Right lobe of liver (tissue), 6 donors: ENCODE data around the gene ELFN1. TPM values are rescaled to one million over a fixed set of nuclear protein-coding genes. Genes with fewer than 3 reads are reported as not detected.

ENCODE experiments used
- ATAC-seq, 4 donors: fragments of 200-7000 bp; cut with Tn5 transposase; one replicate each; pipeline ENCODE4 v1.9.1; 2020; ENCODE audit warnings: mild to moderate bottlenecking in 4 of 4, moderate library complexity in 4 of 4
- DNase-seq, 3 donors: peaks; one replicate each; pipeline ENCODE4 v3.0.0-alpha.2; 2020
- H3K27ac ChIP-seq, 3 donors: fragments of 200-600 bp; one replicate each; pipeline ENCODE4 v1.8.0; 2022
- H3K27me3 ChIP-seq, 2 donors: fragments of 200-600 bp; one replicate each; pipeline ENCODE4 v1.8.0; 2022
- H3K36me3 ChIP-seq, 4 donors: fragments of 200-600 bp; sonication (generic) in 1 of 4; one replicate each; pipeline versions ENCODE4 v1.5.1 to v1.8.0; 2017 to 2022; ENCODE audit warnings: control low read depth in 1 of 4
- H3K4me1 ChIP-seq, 4 donors: fragments of 200-600 bp; sonication (generic) in 1 of 4; one replicate each; pipeline versions ENCODE4 v1.5.1 to v1.8.0; 2017 to 2022; ENCODE audit warnings: control low read depth in 1 of 4
- H3K4me3 ChIP-seq, 3 donors: fragments of 200-600 bp; one replicate each; pipeline ENCODE4 v1.8.0; 2022
- H3K9me3 ChIP-seq, 4 donors: fragments of 200-600 bp; sonication (generic) in 1 of 4; one replicate each; pipeline versions ENCODE4 v1.5.1 to v1.8.0; 2017 to 2022; ENCODE audit warnings: control low read depth in 1 of 4
- CTCF ChIP-seq, 4 donors: fragments of 200-600 bp in 3 of 4; fragments of 450-650 bp in 1 of 4; IDR thresholded peaks; one replicate each; pipeline versions ENCODE4 v1.5.1 to v1.8.0; 2016 to 2022; ENCODE audit warnings: antibody characterized with exemption in 4 of 4, mild to moderate bottlenecking in 2 of 4
- POLR2A ChIP-seq: fragments of 450-650 bp; IDR thresholded peaks from one replicate; pipeline ENCODE4 v1.6.1; 2017; ENCODE audit warnings: antibody characterized with exemption, mild to moderate bottlenecking
- WGBS: methylation state at CpG from one replicate; pipeline ENCODE4 v1.1.6; 2018; ENCODE audit warnings: low coverage, low lambda C conversion rate; ENCODE audit not compliant: insufficient coverage; ENCODE audit errors: missing lambda C conversion rate; 5-methylcytosine and 5-hydroxymethylcytosine counted together
- intact Hi-C, 2 donors: fragments of 100-400 bp; cut with DNase I; formaldehyde crosslinking; loops; one replicate each; pipeline versions ENCODE4 v1.11.2 to v1.14.1; 2022
- total RNA-seq, 6 experiments: library from RNA; depleted of rRNA in 2 of 6; stranded (reverse); fragments of >200 nt in 2 of 6; fragmentation: NEBNext Ultra II Directional in 3 of 6; extraction: Animal tissue kit (Norgen Biotek cat#: 25700) in 3 of 6; gene quantifications; one replicate each; pipeline versions ENCODE4 v1.1.0 to v1.2.4, GENCODE V29; 2016 to 2023
- donor health status: DM: no; HTN: yes; CAD: no.
- donor health status: DM: no; HTN: no; CAD: no.
- donor health status: DM: no; HTN: no; CAD: no.
- donor health status: DM: no; HTN: yes; CAD: no.
- donor health status: DM: no; HTN: yes; CAD: no.

Gene ELFN1
- total RNA-seq, 6 experiments from 2014 or later = 5.4 to 13.0 (median 7.5) TPM

GRCh38 chr7:1770331-1770730, 100.3 kb downstream of the ELFN1 start:
- Histone ChIP-seq H3K27ac (no peak overlapping the region), H3K27me3 (no peaks in the 10 kb centered on the region), H3K4me1 (no peaks in the 10 kb centered on the region), H3K4me3 (no peak overlapping the region), H3K9me3 (no peaks in the 10 kb centered on the region), H3K36me3 (no peaks in the 10 kb centered on the region)
- ATAC-seq (no peak), DNase-seq (no peak)
- 100% methylated on average over 1 of the region's 6 CpGs for WGBS
- TF ChIP-seq POLR2A = no peak
- no peak for TF ChIP-seq CTCF (IDR thresholded peaks at IDR 0.05)
- intact Hi-C loops = no loop called here

DNA sequence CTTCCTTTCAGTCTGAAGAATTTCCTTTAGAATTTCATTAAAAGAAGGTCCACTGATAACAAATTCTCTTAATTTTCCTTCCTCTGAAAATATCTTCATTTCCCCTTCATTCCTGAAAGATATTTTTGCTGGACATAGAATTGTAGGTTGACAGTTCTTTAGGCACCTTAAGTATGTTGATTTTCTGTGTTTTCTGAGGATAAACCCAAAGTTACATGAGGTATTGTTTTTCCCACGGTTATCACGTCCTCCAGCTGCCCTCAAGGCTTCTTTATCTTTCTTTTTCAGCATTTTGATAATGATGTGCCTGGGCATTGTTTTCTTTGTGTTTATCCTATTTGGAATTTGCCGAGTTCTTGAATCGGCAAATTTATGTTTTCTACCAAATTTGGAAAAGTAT, 105.3 kb downstream of the ELFN1 start:
- Histone ChIP-seq H3K27me3 (no peaks in the 10 kb centered on the region), H3K36me3 (no peaks in the 10 kb centered on the region), H3K27ac (no peak overlapping the region), H3K4me3 (no peak overlapping the region), H3K9me3 (no peaks in the 10 kb centered on the region), H3K4me1 (no peaks in the 10 kb centered on the region)
- intact Hi-C loops = no loop called here
- TF ChIP-seq POLR2A = no peak
- no peak for TF ChIP-seq CTCF (IDR thresholded peaks at IDR 0.05)
- DNase-seq = no peak
- WGBS = 42% methylated on average over 4 of the region's 4 CpGs
- no peak for ATAC-seq

DNA sequence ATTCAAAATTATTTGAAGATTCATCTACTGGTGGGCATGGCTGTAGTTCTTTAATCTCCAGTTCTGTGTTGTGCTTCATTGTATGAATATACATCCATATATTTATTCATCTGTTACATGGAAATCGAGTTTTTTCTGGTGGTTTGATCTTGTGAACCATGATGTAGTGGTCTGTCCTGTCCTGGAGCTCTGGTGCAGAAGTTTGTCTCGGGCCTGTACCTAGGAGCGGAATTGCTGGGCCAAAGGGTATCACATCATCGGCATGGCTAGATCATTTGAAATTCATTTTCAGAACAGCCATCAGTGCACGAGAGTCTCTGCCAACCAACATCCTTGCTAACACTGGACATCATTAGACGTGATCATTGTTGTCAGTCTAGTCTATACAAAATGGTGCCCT, 107.0 kb downstream of the ELFN1 start:
- intact Hi-C loops = no loop called here
- no peak overlapping the region for H3K27ac ChIP-seq
- DNase-seq = no peak
- 69% methylated on average over 6 of the region's 6 CpGs for WGBS
- TF ChIP-seq CTCF (IDR thresholded peaks at IDR 0.05) (no peak), POLR2A (no peak)
- ATAC-seq = no peak
- H3K27me3 ChIP-seq = no peaks in the 10 kb centered on the region
- H3K4me1 ChIP-seq = no peaks in the 10 kb centered on the region
- no peak overlapping the region for H3K4me3 ChIP-seq
- no peaks in the 10 kb centered on the region for H3K36me3 ChIP-seq
- H3K9me3 ChIP-seq = no peaks in the 10 kb centered on the region

GRCh38 chr7:1779445-1779844, 109.4 kb downstream of the ELFN1 start:
- Histone ChIP-seq H3K4me3 (no peak overlapping the region), H3K4me1 (no peaks in the 10 kb centered on the region), H3K9me3 (no peaks in the 10 kb centered on the region), H3K27ac (no peak overlapping the region), H3K27me3 (no peaks in the 10 kb centered on the region), H3K36me3 (no peaks in the 10 kb centered on the region)
- TF ChIP-seq POLR2A (no peak), CTCF (IDR thresholded peaks at IDR 0.05) (no peak)
- intact Hi-C loops = no loop called here
- no peak for DNase-seq
- ATAC-seq = no peak
- WGBS = 50% methylated on average over 2 of the region's 14 CpGs

- no peaks in the 10 kb centered on the region for H3K36me3 ChIP-seq
- intact Hi-C loops = no loop called here
- H3K27ac ChIP-seq = no peak overlapping the region
- no peak overlapping the region for H3K4me3 ChIP-seq
- DNase-seq = no peak
- no peaks in the 10 kb centered on the region for H3K4me1 ChIP-seq
- no peak for ATAC-seq
- TF ChIP-seq CTCF (IDR thresholded peaks at IDR 0.05) = no peak
- TF ChIP-seq POLR2A = no peak
- WGBS = 88% methylated on average over 3 of the region's 12 CpGs
- H3K27me3 ChIP-seq = no peaks in the 10 kb centered on the region
- H3K9me3 ChIP-seq = no peaks in the 10 kb centered on the region
Observed at GRCh38 chr7:1781369-1781768, 111.3 kb downstream of the ELFN1 start.
